ENCODE results near the gene CCBE1.

Gene CCBE1

DNA sequence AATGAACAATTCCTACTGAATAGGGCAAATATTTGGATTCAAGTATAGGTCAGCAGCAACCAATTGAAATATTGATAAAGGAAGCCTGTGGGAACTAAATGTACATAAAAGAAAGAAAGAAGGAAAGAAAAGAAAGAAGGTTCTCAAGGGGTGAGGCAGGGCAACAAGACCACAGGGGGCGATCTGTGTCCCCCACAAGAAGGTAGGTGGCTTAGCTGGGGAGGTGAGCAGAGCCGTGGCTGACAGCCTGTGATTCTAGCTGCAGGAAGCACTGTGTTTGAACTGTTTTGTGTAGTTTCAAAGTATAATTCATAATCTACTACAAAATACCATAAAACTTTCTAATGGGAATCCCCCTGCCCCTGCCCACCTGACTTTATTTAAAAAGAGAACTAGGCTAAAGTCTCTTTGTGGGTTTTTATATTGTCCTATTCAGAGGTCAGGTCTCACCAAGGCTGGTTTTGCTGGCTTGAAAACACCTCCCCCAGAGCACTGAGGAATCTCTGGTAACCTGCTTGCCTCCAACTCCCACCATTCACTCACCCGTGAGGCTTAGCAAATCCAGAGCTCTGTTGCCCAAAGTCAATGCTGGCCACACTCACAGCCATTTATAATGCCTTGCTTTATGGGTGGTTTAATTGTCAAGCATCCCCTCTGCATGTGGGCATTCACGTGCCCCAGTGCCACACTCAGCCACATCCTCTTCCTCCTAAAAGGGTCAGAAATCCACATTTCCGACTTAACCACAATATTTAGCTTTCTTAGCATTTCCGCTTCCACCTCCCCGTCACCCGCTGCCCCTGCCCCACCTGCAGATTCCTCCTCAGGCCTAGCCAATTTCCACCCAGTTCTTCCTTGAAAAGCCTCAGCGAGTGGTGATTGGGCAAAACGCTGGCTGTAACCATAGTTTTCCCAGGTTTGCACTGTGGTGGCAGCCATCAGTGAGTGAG is 301.7 kb downstream of the CCBE1 start:
- no peak for DNase-seq (ENCODE audit: low read depth in 2 of 2)

GRCh38 chr18:59393381-59393780 is 303.8 kb downstream of the CCBE1 start:
- no peak for DNase-seq (ENCODE audit: low read depth in 2 of 2)

DNA sequence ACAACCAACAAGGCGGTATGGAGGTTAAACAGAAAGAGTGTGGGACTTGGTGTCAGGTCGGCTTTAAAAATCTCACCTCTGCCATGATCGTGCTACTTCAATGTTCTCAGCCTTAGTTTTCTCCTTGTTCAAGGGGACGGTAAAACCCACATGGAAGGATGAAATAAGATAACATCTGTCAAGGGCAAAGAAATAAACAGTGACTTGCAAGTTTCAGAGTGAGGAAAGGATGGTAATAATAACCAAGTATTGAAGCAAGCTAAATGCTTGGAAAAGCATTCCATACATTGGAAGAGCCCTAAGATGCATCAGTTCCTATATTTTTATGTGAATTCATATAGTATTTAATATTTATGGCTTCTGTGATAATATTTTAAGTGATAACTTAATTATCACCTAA is 308.4 kb downstream of the CCBE1 start:
- no peak for DNase-seq (ENCODE audit: low read depth in 2 of 2)

DNA sequence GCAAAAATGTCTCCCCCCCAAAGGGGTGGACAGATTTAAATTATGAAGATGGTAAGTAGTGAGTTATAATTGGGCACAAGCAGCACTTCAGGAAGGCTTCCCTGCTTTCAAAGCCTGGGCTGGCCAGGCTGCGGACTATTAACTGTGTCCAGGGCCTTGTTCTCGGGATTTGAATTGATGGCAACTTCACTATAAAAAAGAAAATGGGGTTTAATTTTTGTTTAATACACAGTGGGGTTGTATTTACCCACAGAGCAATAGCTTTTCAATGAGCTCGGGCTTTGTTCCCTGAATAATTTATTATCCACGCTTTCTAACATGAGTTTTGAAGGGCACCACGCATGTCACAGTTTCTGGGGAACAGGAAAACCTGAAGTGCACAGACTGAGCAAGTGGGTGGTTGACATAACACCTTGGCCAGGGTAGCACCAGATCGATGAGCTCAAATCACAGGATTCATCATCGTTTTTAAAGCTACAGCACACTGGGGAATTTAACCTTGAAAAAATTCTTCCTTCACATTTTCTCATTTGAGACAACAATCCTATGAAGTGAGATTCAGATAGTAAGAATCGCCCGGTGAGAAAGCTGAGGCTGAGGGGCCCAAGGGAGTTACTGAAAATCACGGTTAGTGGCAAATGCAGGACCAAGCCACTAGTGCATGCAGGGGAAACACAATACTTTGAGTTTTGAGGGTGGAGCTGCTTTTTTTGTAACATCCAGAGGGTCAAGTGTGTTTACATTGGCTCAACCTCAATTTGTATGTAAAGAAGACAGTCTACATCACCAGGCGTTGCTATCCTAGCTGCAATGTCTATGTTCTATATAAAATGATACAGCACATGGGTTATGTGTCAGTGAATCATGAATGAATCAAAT is 309.3 kb downstream of the CCBE1 start:
- DNase-seq (ENCODE audit: low read depth in 2 of 2): no peak

DNA sequence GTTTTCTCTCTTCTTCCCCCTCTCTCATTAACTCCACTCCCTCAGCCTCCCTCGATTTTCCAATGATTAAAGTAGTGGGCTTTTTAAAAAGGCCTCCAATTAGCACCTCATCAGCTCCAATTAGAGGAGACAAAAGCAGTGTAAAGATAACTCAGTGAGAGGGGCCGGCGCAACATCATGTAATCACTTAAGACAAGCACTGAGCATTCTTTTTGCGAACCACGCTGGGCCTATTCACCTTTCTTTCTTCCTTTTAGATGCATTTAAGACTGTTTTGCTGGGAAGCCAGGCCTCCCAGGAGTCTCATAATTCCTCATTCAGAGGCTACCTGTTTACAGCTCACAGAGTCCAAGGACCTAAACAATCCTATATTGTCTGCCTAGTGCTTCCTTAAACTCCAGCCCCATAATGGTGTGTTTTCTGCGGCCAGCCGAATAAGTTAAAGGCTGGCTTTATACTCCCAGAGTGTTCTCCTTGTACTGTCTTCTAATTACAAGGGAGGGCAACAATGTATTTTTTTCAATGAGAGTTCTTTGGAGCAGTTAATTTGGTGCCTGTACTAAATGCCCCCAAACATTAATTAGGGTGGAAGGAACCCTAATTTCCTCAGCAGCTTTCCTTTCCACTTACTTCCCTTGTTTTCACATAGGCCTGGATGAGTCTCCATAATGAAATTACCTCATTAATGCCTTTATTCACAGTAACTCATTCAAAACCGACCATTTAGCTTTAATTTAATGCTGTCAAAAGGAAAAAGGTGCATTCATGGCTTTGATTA is 310.1 kb downstream of the CCBE1 start:
- DNase-seq (ENCODE audit: low read depth in 2 of 2): no peak

- no peak for DNase-seq (ENCODE audit: low read depth in 2 of 2)
Measured at GRCh38 chr18:59385191-59385590, 312.0 kb downstream of the CCBE1 start.

GRCh38 chr18:59383851-59384250 is 313.4 kb downstream of the CCBE1 start:
- no peak for DNase-seq (ENCODE audit: low read depth in 2 of 2)

DNA sequence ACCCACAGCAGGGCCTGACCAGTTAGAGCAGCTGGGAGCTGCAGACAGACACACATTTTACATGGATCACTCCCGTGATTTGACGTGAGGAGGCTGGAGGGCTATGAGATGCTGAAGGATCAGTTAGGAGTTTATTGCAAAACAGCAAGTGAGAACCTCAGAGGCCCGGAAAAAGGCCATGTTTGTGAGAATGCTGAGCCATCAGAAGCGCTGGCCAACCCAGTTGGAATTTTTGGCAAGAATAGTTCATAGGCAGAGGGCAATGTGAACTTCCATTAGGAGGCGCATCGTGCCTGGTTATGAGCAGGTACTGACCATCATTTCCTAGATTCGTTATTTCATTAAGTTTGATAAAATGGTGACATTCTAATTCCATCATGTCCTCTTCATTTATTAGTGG is 314.8 kb downstream of the CCBE1 start:
- DNase-seq (ENCODE audit: low read depth in 2 of 2): no peak

DNA sequence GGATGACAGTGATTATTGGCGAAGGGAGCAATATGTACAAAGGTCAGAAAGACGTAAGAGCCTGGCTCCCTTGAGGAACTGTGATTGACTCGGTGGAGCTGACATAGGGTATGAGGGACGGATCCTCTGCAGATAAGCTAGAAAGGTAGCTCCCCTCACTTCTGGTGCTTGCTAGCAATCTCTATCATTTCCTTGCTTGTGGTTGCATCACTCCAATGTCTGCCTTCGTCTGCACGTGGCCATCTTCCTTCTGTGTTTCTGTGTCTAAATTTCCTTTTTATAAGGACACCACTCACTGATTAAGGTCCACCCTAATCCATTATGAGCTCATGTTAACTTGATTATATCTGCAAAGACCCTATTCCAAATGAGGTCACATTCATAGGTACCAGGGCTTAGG is 315.3 kb downstream of the CCBE1 start:
- no peak for DNase-seq (ENCODE audit: low read depth in 2 of 2)

Data from fibroblast of skin of left quadriceps (primary cell).